Measurements from ENCODE around the gene PRSS57. TPM values are rescaled to one million over a fixed set of nuclear protein-coding genes. Genes with fewer than 3 reads are reported as not detected.

The PRSS57 gene
- total and polyA plus RNA-seq, 4 donors = 0.10 to 2.0 (median 0.60) TPM; not detected in 1

GRCh38 chr19:664913-665443 is 30.3 kb downstream of the PRSS57 start:
- no peak for ATAC-seq (ENCODE audit: insufficient read depth, low FRiP score)
- peak; percentile 81 to 89 (median 85) for DNase-seq
- H3K4me3 ChIP-seq = peak overlapping the region; percentile 15
- H3K9ac ChIP-seq (ENCODE audit: insufficient read depth in 1 of 2, low read length in 2 of 2) = no peak overlapping the region
- no peaks in the 10 kb centered on the region for H3K9me3 ChIP-seq (ENCODE audit: control insufficient read depth in 4 of 4, insufficient read depth in 3 of 4, low read length in 3 of 4)
- WGBS, 2 donors = 6 to 7% methylated on average over 23 to 24 of the region's 24 CpGs
- no peaks in the 10 kb centered on the region for H3K36me3 ChIP-seq (ENCODE audit: control insufficient read depth in 4 of 4, insufficient read depth in 4 of 4, low read length in 4 of 4)
- peaks cover 0 to 27% (median 10%) of the 10 kb centered on the region in 5 donors for H3K4me1 ChIP-seq (ENCODE audit: control insufficient read depth in 5 of 5, insufficient read depth in 5 of 5, low read length in 5 of 5)
- TF ChIP-seq, protein P1, sequence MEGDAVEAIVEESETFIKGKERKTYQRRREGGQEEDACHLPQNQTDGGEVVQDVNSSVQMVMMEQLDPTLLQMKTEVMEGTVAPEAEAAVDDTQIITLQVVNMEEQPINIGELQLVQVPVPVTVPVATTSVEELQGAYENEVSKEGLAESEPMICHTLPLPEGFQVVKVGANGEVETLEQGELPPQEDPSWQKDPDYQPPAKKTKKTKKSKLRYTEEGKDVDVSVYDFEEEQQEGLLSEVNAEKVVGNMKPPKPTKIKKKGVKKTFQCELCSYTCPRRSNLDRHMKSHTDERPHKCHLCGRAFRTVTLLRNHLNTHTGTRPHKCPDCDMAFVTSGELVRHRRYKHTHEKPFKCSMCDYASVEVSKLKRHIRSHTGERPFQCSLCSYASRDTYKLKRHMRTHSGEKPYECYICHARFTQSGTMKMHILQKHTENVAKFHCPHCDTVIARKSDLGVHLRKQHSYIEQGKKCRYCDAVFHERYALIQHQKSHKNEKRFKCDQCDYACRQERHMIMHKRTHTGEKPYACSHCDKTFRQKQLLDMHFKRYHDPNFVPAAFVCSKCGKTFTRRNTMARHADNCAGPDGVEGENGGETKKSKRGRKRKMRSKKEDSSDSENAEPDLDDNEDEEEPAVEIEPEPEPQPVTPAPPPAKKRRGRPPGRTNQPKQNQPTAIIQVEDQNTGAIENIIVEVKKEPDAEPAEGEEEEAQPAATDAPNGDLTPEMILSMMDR (IDR thresholded peaks at IDR 0.05; ENCODE audit: control extremely low read depth, extremely low read depth) = peak; percentile 94
- peak overlapping the region in 1 of 2 donors; percentile 32 for H3K27ac ChIP-seq (ENCODE audit: low read depth in 1 of 2, low read length in 1 of 2)
- H3K27me3 ChIP-seq (ENCODE audit: control insufficient read depth in 3 of 3, insufficient read depth in 3 of 3, low read length in 2 of 3) = no peaks in the 10 kb centered on the region

- ATAC-seq (ENCODE audit: insufficient read depth, low FRiP score) = no peak
- DNase-seq = no peak
- Histone ChIP-seq H3K4me3 (peak overlapping the region; percentile 47), H3K4me1 (ENCODE audit: control insufficient read depth in 5 of 5, insufficient read depth in 5 of 5, low read length in 5 of 5) (peaks cover 0 to 40% (median 10%) of the 10 kb centered on the region in 5 donors), H3K27me3 (ENCODE audit: control insufficient read depth in 3 of 3, insufficient read depth in 3 of 3, low read length in 2 of 3) (no peaks in the 10 kb centered on the region), H3K9me3 (ENCODE audit: control insufficient read depth in 4 of 4, insufficient read depth in 3 of 4, low read length in 3 of 4) (no peaks in the 10 kb centered on the region), H3K27ac (ENCODE audit: low read depth in 1 of 2, low read length in 1 of 2) (peak overlapping the region; percentile 89 to 91), H3K36me3 (ENCODE audit: control insufficient read depth in 4 of 4, insufficient read depth in 4 of 4, low read length in 4 of 4) (no peaks in the 10 kb centered on the region), H3K9ac (ENCODE audit: insufficient read depth in 1 of 2, low read length in 2 of 2) (no peak overlapping the region)
- TF ChIP-seq, protein P1 (IDR thresholded peaks at IDR 0.05; ENCODE audit: control extremely low read depth, extremely low read depth) = no peak
- WGBS, 2 donors = 64 to 67% methylated on average over 17 to 18 of the region's 18 CpGs
These were observed 31.6 kb downstream of the PRSS57 start for GRCh38 chr19:663682-664117.

DNA sequence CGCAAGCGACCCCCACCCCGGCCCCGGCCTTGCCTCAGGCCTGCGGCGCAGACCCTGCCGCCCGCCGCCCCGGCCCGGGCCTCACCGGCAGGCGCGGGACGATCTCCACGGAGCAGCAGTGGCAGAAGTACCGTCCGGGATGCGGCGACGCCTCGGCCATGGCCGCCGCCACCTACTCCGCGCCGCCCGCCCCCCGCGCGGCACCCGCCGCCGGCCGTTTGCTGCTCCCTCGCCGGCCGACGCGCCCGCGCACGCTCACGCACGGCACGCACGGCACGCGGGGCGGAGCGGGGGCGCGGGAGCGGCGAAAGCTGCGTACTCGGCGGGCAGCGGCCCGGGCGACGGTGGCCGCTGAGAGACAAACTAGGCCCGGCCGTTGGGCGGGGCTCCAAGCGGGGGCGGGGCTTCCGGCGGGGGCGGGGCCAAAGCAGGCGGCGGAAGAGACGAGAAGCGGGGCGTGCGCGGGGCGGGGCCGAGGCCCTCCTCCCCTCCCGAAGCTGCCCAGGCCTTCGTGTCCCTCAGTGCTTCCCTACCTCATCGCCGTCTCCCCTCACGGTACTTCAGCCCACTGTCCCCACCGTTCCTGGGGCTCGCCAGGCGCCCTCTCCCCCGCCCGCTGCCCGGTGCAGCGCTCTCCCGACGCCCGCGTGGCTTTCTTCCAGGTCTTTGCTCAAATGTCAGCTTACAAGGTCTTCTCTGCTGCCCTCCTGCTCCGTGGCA is 32.1 kb downstream of the PRSS57 start, which contains the start of gene RNF126:
RNF126 (minus strand) TSS at position 253 of the 720 bp plus-strand sequence; CDS start at position 160, 93 bp downstream.
- H3K4me3 ChIP-seq = peak within 1 kb of the TSS; percentile 94
- peak within 1 kb of the TSS; percentile 89 to 91 for H3K27ac ChIP-seq (ENCODE audit: low read depth in 1 of 2, low read length in 1 of 2)
- H3K4me1 ChIP-seq (ENCODE audit: control insufficient read depth in 5 of 5, insufficient read depth in 5 of 5, low read length in 5 of 5) = peaks cover 0 to 45% (median 10%) of the 10 kb centered on the region in 5 donors
- WGBS, 2 donors = 1% methylated on average over 62 to 97 of the region's 97 CpGs
- TF ChIP-seq, protein P1 (IDR thresholded peaks at IDR 0.05; ENCODE audit: control extremely low read depth, extremely low read depth) = no peak
- H3K9me3 ChIP-seq (ENCODE audit: control insufficient read depth in 4 of 4, insufficient read depth in 3 of 4, low read length in 3 of 4) = no peaks in the 10 kb centered on the region
- peak; percentile 87 for ATAC-seq (ENCODE audit: insufficient read depth, low FRiP score)
- no peaks in the 10 kb centered on the region for H3K27me3 ChIP-seq (ENCODE audit: control insufficient read depth in 3 of 3, insufficient read depth in 3 of 3, low read length in 2 of 3)
- peaks cover 0 to 3% (median 0%) of the 10 kb centered on the region in 4 donors for H3K36me3 ChIP-seq (ENCODE audit: control insufficient read depth in 4 of 4, insufficient read depth in 4 of 4, low read length in 4 of 4)
- H3K9ac ChIP-seq (ENCODE audit: insufficient read depth in 1 of 2, low read length in 2 of 2) = peak within 1 kb of the TSS; percentile 56 to 67
- DNase-seq = peak; percentile 89 to 95 (median 94)

Data from lung (tissue), 12 donors.